HL-60/S4 (cell line): ENCODE results near the gene FAM120C.

Experiments
- in situ Hi-C: fragments of 300-500 bp; cut with MboI; formaldehyde crosslinking; loops from 2 replicates; pipeline ENCODE4 v1.14.3; 2022; ENCODE audit warnings: low sequenced_read_pairs

The FAM120C gene

GRCh38 chrX:54044126-54044876, 138.8 kb downstream of the FAM120C start, which contains the start of gene PHF8:
Gene PHF8, minus strand, starts transcription at chrX:54044473. Its CDS starts 1,745 bp downstream, at chrX:54042728.
- in situ Hi-C loops: no loop called here

- in situ Hi-C loops: no loop called here
Observed at GRCh38 chrX:54043541-54044125, 139.4 kb downstream of the FAM120C start.

GRCh38 chrX:54043056-54043455, 140.0 kb downstream of the FAM120C start:
- in situ Hi-C loops: no loop called here

GRCh38 chrX:54042609-54043021, 140.4 kb downstream of the FAM120C start:
- in situ Hi-C loops: no loop called here

- in situ Hi-C loops: no loop called here
Observed at GRCh38 chrX:54030329-54030728, 152.7 kb downstream of the FAM120C start.

- in situ Hi-C loops: no loop called here
Observed at GRCh38 chrX:54029529-54030143, 153.4 kb downstream of the FAM120C start.

GRCh38 chrX:54024350-54024749, 158.7 kb downstream of the FAM120C start:
- in situ Hi-C loops: no loop called here
